HG02870 (cell line): ENCODE data around the gene KCTD12.
A peak's percentile ranks its signal among the peaks of the same experiment; 100 is the strongest.
"Not testable (repeated sequence)": the region's sequence is repeated elsewhere in the genome, so short reads cannot be mapped to it uniquely, and the experiment has no call there.

Source experiments
- ATAC-seq: cut with Tn5 transposase; IDR thresholded peaks from one replicate; pipeline ENCODE4 v1.9.1; 2021; ENCODE audit warnings: mild to moderate bottlenecking, moderate library complexity; ENCODE audit not compliant: unreplicated experiment

KCTD12 gene

GRCh38 chr13:76886292-76887075 lies at the start of gene KCTD12:
TSS of gene KCTD12 (minus strand) at chr13:76886405. CDS start at chr13:76886148, 257 bp downstream.
- ATAC-seq, result peak; percentile 60

GRCh38 chr13:76934671-76935070 lies 48.5 kb upstream of the KCTD12 start:
- ATAC-seq, result no peak

GRCh38 chr13:76932076-76932475 lies 45.9 kb upstream of the KCTD12 start:
- ATAC-seq, result no peak

DNA sequence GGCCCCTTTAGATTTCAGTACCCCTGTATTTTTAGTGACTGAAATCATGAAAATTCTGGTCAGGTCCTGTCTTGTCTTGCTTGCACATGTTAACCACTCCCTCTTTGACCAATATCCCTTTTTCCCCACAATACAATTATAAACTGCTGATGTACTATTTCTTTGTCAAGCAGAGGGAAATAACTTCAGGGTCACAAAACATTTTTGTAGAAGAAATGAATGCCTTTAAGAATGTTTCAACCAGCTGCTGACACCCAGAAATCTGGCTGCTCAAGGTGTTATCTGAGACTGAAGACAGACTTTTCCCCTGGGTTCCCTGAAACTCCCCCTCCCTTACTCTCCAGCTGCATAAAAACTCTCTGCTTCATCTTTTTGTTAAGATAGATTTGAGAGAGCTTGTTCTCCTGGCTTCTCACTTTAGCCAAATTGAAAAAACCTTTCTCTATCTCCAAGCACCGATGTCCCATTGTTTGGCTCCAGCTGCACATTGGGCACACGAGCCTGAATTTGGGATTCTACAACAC lies 43.7 kb upstream of the KCTD12 start:
- ATAC-seq, result no peak

GRCh38 chr13:76929320-76929719 lies 43.1 kb upstream of the KCTD12 start:
- ATAC-seq, result no peak

GRCh38 chr13:76928456-76928855 lies 42.3 kb upstream of the KCTD12 start:
- ATAC-seq, result no peak

GRCh38 chr13:76927955-76928354 lies 41.8 kb upstream of the KCTD12 start:
- no peak for ATAC-seq

- no peak for ATAC-seq
Measured at GRCh38 chr13:76925115-76925514, 38.9 kb upstream of the KCTD12 start.

DNA sequence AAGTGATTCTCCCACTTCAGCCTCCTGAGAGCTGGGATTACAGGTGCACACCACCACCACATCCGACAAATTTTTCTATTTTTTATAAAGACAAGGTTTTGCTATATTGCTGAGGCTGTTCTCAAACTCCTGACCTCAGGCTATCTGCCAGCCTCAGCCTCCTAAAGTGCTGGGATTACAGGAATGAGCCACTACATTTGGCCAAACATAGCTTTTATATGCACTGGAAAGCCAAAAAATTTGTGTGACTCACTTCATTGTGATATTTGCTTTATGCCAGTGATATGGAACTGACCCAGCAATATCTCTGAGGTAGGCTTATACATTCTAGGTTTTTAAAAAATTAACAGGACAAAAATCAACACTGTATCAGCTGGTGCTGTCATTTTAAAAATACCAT lies 35.3 kb upstream of the KCTD12 start:
- ATAC-seq, result no peak

DNA sequence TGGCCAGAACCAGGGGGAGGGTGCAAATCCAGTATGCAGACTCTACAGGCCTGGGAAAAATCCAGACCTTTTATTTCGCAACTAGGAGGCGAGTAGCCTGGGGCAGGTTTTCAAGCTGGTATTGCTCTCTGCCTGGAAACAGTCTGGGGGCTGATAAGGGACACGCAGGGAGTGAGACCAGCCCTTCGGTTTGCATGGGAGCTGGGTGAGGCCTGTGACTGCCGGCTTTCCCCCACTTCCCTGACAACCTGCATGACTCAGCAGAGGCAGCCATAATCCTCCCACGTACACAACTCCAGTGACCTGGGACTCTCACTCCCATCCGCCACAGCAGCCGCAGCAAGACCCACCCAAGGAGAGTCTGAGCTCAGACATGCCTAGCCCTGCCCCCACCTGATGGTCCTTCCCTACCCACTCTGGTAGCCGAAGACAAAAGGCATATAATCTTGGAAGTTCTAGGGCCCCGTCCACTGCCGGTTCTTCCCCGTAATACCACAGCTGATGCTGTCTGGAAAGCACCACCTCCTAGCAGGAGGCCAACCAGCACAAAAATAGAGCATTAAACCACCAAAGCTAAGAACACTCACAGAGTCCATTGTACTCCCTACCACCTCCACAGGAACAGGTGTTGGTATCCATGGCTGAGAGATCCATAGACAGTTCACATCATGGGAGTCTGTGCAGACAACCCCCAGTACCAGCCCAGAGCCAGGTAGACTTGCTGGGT lies 31.7 kb upstream of the KCTD12 start:
- not testable (repeated sequence) for ATAC-seq

GRCh38 chr13:76917095-76917494 lies 30.9 kb upstream of the KCTD12 start:
- ATAC-seq, result no peak

GRCh38 chr13:76913898-76914297 lies 27.7 kb upstream of the KCTD12 start:
- ATAC-seq, result no peak

DNA sequence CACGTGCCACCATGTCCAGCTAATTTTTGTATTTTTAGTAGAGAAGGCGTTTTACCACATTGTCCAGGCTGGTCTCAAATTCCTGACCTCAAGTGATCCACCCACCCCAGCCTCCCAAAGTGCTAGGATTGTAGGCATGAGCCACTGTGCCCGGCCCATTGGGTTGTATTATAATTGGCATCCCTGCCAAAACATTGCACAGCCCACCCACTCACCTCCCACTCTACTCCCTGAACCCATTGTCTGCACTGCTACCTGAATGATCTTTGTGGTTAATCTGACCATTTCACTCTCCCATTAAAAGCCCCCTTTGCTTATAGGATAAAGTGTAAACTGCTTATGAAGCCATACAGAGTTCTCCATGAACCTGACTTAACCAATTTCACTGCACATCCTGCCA lies 26.3 kb upstream of the KCTD12 start:
- ATAC-seq, result no peak

DNA sequence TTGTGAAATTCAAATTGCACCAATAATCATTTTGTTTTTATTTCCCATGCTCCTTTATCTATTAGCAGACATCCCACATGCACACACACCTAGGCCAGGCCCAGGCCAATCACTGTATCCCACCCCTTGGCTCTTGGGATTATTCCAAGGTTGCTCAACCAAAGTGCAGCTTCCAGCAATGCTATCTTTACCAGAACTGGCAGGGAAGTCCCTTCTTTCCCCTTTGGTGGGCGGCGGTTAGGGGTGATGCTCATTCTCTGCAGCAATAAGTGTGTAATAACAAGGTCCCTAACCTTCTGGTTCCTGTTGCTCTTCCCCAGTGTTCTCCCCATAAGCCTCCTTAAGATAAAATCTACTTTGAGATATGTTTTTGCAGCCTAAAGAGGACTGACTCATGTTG lies 18.3 kb upstream of the KCTD12 start:
- no peak for ATAC-seq

GRCh38 chr13:76903544-76904162 lies 17.4 kb upstream of the KCTD12 start:
- ATAC-seq, result peak; percentile 98

DNA sequence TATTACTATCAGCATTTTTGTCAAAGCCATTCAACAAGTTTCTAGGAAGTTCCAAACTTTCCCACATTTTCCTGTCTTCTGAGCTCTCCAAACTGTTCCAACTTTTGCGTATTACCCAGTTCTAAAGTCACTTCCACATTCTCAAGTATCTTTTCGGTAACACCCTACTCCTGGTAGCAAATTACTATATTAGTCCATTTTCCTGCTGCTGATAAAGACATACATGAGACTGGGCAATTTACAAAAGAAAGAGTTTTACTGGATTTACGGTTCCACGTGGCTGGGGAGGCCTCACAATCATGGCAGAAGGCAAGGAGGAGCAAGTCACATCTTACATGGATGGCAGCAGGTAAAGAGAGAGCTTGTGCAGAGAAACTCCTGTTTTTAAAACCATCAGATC lies 12.9 kb upstream of the KCTD12 start:
- not testable (repeated sequence) for ATAC-seq

- ATAC-seq, result not testable (repeated sequence)
Measured at GRCh38 chr13:76897171-76897570, 11.0 kb upstream of the KCTD12 start.

GRCh38 chr13:76894401-76895110 lies 8.4 kb upstream of the KCTD12 start:
- peak; percentile 64 for ATAC-seq

DNA sequence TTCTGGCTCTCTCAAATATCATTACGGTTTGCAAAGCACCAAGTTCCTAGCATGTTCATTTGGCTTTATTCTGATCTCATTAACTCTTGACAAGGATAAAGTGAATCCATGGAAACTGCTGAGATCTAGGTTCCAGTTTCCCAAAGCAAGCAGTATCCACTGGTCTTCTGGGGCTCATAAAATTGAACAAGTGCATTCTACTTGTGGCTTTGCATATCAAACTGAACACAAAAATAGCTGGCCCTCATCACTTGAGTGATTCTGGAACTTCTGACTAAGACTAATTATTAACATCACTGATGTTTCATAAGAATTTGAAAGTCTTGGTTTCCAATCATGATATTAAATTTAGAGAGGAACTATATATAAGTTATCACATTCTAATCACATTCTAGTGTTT lies 6.3 kb upstream of the KCTD12 start:
- no peak for ATAC-seq

- ATAC-seq, result no peak
Measured at GRCh38 chr13:76890021-76890420, 3.8 kb upstream of the KCTD12 start.

- ATAC-seq, result no peak
Measured at GRCh38 chr13:76889254-76889653, 3.0 kb upstream of the KCTD12 start.
